HG02840 (cell line): ENCODE measurements around the gene KCNJ4.
"Not testable (repeated sequence)": the region's sequence is repeated elsewhere in the genome, so short reads cannot be mapped to it uniquely, and the experiment has no call there.

Source experiments
- ATAC-seq: cut with Tn5 transposase; IDR thresholded peaks from one replicate; pipeline ENCODE4 v1.9.1; 2021; ENCODE audit warnings: mild to moderate bottlenecking, moderate library complexity, moderate number of reproducible peaks; ENCODE audit not compliant: unreplicated experiment, low FRiP score

Gene KCNJ4

DNA sequence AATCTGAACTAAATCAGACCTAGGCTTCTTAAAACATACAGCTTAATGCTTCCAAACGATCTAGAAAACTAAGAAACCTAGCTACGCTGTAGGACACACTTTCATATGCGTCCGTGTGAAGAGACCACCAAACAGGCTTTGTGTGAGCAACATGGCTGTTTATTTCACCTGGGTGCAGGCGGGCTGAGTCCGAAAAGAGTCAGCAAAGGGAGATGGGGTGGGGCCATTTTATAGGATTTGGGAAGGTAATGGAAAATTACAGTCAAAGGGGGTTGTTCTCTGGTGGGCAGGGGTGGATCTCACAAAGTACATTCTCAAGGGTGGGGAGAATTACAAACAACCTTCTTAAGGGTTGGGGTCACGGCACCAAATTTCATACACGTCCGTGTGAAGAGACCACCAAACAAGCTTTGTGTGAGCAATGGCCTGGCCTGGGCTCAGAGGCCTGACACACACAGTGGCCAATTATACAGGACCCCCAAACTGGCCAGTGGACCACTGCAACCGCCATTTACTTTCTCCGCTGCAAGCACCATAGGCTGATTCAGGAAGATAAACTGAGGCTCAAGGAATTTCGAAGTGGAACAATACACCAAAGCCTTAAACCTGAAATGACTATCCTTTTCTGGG is 58.4 kb downstream of the KCNJ4 start:
- ATAC-seq = not testable (repeated sequence)

DNA sequence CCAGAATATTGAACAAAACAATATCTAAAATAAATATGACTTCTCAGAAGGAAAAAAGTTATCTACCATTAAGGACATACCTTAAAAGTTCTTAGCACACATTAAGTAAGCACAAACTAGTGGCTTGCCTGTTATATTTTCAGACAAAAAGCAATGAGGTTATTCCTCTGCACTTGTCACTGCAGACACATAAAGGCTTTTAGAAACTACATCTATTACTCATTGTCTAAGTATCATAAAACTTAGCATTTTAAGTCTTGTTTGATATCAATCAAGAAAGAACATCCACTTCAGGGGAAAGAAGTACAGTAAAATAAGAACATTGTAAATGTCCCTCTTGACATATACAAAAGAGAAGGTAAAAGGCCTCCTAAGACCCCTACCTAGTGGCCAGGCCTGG is 59.1 kb downstream of the KCNJ4 start:
- not testable (repeated sequence) for ATAC-seq

DNA sequence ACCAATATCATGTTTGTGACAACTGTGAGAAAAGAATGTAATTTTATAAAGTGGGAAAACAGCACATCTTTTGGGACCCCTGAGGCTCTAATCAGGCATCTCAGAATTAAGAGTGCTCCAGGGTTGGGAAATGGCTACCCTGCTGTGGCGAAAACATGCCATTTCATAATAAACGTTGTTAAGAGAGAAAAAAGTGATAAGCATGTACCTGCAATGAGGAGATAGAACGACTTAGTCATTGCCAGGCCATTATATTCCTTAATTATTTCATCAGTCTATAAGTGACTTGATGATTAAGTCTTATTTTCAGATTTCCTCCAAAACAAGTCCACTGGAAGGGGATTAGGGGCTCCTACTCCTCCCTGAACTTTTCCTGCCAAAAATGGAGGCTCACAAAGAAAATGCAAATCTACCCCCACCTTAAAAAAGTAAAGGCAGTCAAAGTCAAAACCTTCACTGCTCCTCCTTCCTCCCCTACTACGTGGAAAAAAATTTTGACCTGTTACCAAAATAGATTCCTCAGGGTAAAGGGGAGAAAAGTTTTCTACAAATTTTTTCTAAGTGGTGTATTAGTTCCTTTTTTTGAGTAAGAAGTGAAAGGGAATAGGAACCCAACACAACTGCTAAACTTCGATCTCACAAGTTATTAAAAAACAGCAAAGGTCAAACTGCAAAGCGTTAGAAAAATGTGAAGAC is 59.9 kb downstream of the KCNJ4 start:
- not testable (repeated sequence) for ATAC-seq

DNA sequence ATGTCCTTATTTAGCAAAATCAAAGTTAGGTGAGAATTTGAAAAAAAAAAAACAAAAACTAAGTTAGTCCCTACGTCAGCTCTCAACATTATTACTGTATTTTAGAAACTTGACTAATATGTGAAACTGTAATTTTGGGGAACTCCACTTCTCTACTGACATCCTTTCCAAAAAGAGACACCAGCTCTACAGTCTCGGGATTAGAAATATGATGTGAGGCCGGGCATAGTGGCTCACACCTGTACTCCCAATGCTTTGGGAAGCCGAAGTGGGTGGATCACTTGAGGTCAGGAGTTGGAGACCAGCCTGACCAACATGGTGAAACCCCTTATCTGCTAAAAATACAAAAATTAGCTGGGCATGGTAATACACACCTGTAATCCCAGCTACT is 65.6 kb downstream of the KCNJ4 start:
- not testable (repeated sequence) for ATAC-seq

DNA sequence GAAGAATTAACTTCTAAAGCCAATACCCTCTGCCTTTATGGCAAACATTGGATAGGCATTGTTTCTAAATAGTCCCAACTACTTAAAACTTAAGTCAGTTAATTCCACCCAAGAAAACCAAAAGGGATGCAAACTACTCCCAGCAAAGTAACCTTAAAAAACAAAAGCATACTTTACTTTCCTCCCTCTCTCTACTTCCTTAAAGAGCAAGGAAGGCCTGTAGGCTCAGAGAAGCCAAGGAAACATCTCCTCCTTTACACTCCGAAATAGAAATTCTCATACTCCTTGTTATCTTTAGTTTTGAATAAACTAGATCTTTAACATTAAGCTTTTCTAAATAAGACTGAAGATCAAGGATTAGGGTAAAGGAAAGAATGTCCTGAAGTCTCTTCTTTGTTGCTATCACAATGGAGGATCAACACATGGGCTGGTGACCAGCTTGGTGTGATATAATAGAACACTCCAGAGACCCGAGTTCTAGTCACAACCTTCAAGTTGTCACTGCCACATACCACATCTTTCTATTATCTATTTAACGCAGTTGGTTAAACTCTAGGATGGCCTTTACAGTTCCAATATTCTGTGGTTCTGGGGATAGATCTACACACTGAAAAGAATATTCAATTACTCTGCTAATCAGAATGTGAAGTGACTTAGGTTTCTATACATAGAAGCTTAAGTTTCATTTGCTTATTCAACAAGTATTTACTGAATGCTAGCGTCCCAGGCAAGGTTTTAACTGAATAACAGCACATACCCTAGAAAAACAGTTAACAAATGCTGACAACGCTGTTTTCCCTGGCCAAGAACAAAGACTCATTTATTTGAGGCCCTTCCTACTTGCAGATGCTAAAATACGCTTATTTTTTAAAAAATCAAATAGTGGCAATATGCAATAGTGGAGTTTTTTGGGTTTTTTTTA is 66.2 kb downstream of the KCNJ4 start:
- not testable (repeated sequence) for ATAC-seq

DNA sequence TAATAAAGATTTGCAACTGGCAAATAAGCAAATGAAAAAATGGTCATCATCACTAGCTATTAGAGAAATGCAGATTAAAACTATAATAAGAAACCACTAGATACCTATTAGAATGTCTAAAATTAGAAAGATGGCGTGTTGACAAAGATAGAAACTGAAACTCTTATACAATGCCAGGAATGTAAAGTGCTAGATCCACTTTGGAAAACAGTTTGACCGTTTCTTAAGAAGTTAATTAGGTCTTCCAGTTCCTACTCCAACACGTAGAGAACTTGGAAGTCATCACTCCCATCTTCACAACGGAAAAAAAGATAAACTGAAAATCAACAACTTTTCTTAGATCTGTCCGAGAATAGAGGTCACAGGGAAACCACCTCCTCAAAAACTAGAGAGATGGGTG is 68.1 kb downstream of the KCNJ4 start:
- ATAC-seq = not testable (repeated sequence)

DNA sequence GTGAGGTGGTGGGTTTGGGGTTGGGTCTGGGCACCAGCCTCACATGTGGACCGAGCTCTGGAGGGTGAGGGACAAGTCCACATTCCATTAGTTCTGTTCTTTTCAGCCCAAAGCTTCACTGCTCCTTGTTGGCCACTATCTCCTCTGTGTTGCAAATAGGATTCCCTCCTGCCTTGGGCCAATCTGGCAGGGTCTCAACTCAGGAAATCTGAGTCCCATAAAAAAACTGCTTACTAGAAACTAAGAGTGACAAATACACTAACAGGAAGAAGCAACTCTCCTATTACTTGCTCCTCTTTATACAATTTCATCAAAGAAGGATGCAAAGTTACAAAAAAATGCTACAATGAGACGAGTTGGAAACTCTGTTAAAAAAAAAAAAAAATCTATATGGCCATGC is 71.6 kb downstream of the KCNJ4 start:
- no peak for ATAC-seq

DNA sequence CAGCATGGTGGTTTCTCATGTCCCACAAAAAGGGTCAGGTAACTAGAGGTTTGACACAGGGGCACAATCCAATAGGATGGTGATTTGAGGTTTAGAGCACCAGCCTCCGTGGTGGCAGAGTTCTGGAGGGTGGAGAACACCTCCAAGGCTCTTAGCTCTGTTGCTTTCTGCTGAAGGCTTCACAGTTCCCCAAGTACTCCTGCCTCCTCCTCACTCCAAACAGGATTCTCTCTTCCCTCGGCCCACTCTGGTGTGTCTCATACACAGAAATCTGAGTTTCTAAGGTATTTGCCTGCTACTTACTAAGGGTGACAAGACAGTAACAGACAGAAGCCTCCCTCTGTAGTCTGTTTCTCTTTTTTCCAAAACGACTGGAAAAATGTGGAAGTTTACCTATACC is 73.6 kb downstream of the KCNJ4 start:
- ATAC-seq = not testable (repeated sequence)
